ENCODE results near the gene MC1R. TPM values are rescaled to one million over a fixed set of nuclear protein-coding genes. Genes with fewer than 3 reads are reported as not detected.
A peak's percentile ranks its signal among the peaks of the same experiment; 100 is the strongest.

Gene MC1R
- total RNA-seq, 2 donors from 2014 or later: 3.4 to 4.8 TPM

DNA sequence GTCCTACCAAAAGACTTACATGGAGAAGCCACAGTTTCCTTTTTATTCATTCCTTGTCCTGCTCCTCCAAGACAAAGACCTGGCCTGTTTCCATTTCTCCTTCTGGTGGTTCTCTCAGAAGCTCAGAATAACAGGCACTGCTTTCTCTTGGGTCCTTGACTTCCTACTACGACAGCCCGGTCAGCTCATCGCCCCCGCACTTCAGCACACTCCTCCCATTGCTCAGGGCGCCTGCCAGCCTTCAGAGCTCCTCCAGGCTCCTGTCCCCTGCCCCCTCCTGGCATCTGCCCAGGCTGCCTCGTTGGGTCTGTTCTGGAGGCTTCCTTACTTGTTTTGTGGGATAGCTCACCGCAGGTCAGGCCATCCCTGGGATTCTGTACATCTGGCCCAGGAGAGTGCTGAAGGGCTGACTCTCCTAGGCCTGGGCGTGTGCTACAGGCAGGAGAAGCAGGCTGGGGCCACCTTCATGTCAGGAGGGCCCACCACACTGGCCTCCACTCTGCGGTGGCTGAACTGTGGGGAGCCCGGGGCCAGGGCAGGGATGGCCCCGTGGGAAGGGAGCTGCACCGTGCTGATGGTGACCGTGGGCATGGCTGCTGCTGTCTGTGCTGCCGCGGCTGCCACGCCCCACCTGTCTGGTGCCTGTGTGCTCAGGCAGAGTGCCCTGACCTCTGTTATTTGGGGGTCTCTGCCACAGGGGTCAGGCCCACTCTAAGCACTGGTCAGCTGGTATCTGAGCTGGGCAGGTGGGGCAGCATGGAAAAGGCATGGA lies 27.6 kb upstream of the MC1R start:
- H3K27ac ChIP-seq (ENCODE audit: low read depth, low read length): no peak overlapping the region
- no peaks in the 10 kb centered on the region for H3K27me3 ChIP-seq (ENCODE audit: control insufficient read depth, insufficient read depth, low read length, poor library complexity, severe bottlenecking)
- H3K4me3 ChIP-seq (ENCODE audit: low read length): no peak overlapping the region
- H3K4me1 Mint-ChIP-seq: no peaks in the 10 kb centered on the region
- peak overlapping the region; percentile 59 for H3K27ac Mint-ChIP-seq
- DNase-seq: no peak
- no peaks in the 10 kb centered on the region for H3K4me1 ChIP-seq (ENCODE audit: control insufficient read depth, insufficient read depth, low read length)
- no peak for TF ChIP-seq CTCF (conservative IDR thresholded peaks at IDR 0.05)
- H3K36me3 ChIP-seq (ENCODE audit: control insufficient read depth, insufficient read depth, low read length): peaks cover 58% of the 10 kb centered on the region
- no peaks in the 10 kb centered on the region for H3K9me3 ChIP-seq (ENCODE audit: control insufficient read depth, low read length)
- H3K36me3 Mint-ChIP-seq (ENCODE audit: low read depth): peaks cover 73% of the 10 kb centered on the region
- H3K9me3 Mint-ChIP-seq: no peaks in the 10 kb centered on the region
- no peaks in the 10 kb centered on the region for H3K27me3 Mint-ChIP-seq (ENCODE audit: insufficient read depth)
- WGBS, 2 experiments (ENCODE audit: insufficient coverage in 1 of 2, insufficient read length in 1 of 2): 92 to 95% methylated on average over 10 to 16 of the region's 16 CpGs
- no peak overlapping the region for H3K9ac ChIP-seq (ENCODE audit: extremely low read depth, low read length, poor library complexity, severe bottlenecking)
- H3K4me3 Mint-ChIP-seq: no peak overlapping the region

- no peaks in the 10 kb centered on the region for H3K9me3 Mint-ChIP-seq
Measured at GRCh38 chr16:89892055-89892630, 26.5 kb upstream of the MC1R start.

DNA sequence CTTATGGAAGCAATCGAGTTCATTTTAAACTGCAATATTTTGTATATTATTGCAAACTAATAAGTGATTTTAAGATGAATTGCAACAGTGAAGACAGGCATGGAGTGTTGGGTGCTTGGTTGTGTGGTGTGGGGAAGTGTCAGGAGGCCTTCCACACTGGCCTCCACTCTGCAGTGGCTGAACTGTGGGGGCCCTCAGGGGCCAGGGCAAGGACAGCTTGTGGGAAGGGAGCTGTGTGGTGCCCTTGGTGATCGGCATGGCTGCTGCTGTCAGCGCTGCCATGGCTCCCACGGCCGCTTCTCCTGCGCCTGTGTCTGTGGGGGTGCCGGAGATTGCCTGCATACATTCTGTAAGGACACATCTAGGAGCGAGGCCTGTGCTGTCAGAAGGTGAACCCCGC lies 26.0 kb upstream of the MC1R start:
- Mint-ChIP-seq H3K27me3 (ENCODE audit: insufficient read depth) (no peaks in the 10 kb centered on the region), H3K4me1 (no peaks in the 10 kb centered on the region), H3K4me3 (no peak overlapping the region), H3K9me3 (no peaks in the 10 kb centered on the region), H3K27ac (no peak overlapping the region), H3K36me3 (ENCODE audit: low read depth) (peaks cover 72% of the 10 kb centered on the region)
- Histone ChIP-seq H3K27ac (ENCODE audit: low read depth, low read length) (no peak overlapping the region), H3K27me3 (ENCODE audit: control insufficient read depth, insufficient read depth, low read length, poor library complexity, severe bottlenecking) (no peaks in the 10 kb centered on the region), H3K9ac (ENCODE audit: extremely low read depth, low read length, poor library complexity, severe bottlenecking) (no peak overlapping the region), H3K4me3 (ENCODE audit: low read length) (no peak overlapping the region), H3K9me3 (ENCODE audit: control insufficient read depth, low read length) (no peaks in the 10 kb centered on the region), H3K4me1 (ENCODE audit: control insufficient read depth, insufficient read depth, low read length) (no peaks in the 10 kb centered on the region), H3K36me3 (ENCODE audit: control insufficient read depth, insufficient read depth, low read length) (peaks cover 58% of the 10 kb centered on the region)
- DNase-seq: no peak
- WGBS, 2 experiments (ENCODE audit: insufficient coverage in 1 of 2, insufficient read length in 1 of 2): 93 to 100% methylated on average over 3 to 9 of the region's 9 CpGs
- no peak for TF ChIP-seq CTCF (conservative IDR thresholded peaks at IDR 0.05)

More at GRCh38 chr16:89892055-89892630, 26.5 kb upstream of the MC1R start:
- Histone ChIP-seq H3K4me3 (ENCODE audit: low read length) (no peak overlapping the region), H3K4me1 (ENCODE audit: control insufficient read depth, insufficient read depth, low read length) (no peaks in the 10 kb centered on the region), H3K9ac (ENCODE audit: extremely low read depth, low read length, poor library complexity, severe bottlenecking) (no peak overlapping the region), H3K9me3 (ENCODE audit: control insufficient read depth, low read length) (no peaks in the 10 kb centered on the region), H3K36me3 (ENCODE audit: control insufficient read depth, insufficient read depth, low read length) (peaks cover 58% of the 10 kb centered on the region), H3K27ac (ENCODE audit: low read depth, low read length) (no peak overlapping the region), H3K27me3 (ENCODE audit: control insufficient read depth, insufficient read depth, low read length, poor library complexity, severe bottlenecking) (no peaks in the 10 kb centered on the region)
- H3K4me1 Mint-ChIP-seq: no peaks in the 10 kb centered on the region
- H3K27me3 Mint-ChIP-seq (ENCODE audit: insufficient read depth): no peaks in the 10 kb centered on the region
- no peak overlapping the region for H3K4me3 Mint-ChIP-seq
- TF ChIP-seq CTCF (conservative IDR thresholded peaks at IDR 0.05): no peak
- 92 to 94% methylated on average over 10 to 18 of the region's 18 CpGs for WGBS, 2 experiments (ENCODE audit: insufficient coverage in 1 of 2, insufficient read length in 1 of 2)
- no peak for DNase-seq
- H3K27ac Mint-ChIP-seq: no peak overlapping the region
- peaks cover 72% of the 10 kb centered on the region for H3K36me3 Mint-ChIP-seq (ENCODE audit: low read depth)

Data from endodermal cell (in vitro differentiated cells).